DMS 273 (cell line): ENCODE measurements around the gene MREG.

Experiments used
- DNase-seq: peaks from one replicate; lab custom pipeline; 2025; ENCODE audit not compliant: unreplicated experiment; lab: John Stamatoyannopoulos, UW

MREG gene

GRCh38 chr2:216013080-216013909, at the start of gene MREG:
Gene MREG (minus strand): TSS chr2:216013551. CDS start chr2:216013327, 224 bp downstream.
- peak; percentile 96 for DNase-seq

- DNase-seq = no peak
Measured at GRCh38 chr2:216059233-216059834, 46.0 kb upstream of the MREG start.

- no peak for DNase-seq
Measured at GRCh38 chr2:216057688-216058193, 44.4 kb upstream of the MREG start.

- no peak for DNase-seq
Measured at GRCh38 chr2:216056739-216057138, 43.4 kb upstream of the MREG start.

- no peak for DNase-seq
Measured at GRCh38 chr2:216055680-216056079, 42.3 kb upstream of the MREG start.

GRCh38 chr2:216052420-216052819, 39.1 kb upstream of the MREG start:
- no peak for DNase-seq

- no peak for DNase-seq
Measured at GRCh38 chr2:216051350-216051749, 38.0 kb upstream of the MREG start.

GRCh38 chr2:216049452-216049851, 36.1 kb upstream of the MREG start:
- no peak for DNase-seq

GRCh38 chr2:216047397-216047796, 34.0 kb upstream of the MREG start:
- no peak for DNase-seq

GRCh38 chr2:216044883-216045486, 31.6 kb upstream of the MREG start:
- no peak for DNase-seq

GRCh38 chr2:216043949-216044348, 30.6 kb upstream of the MREG start:
- no peak for DNase-seq

GRCh38 chr2:216041438-216041837, 28.1 kb upstream of the MREG start:
- DNase-seq = no peak

- DNase-seq = no peak
Measured at GRCh38 chr2:216039918-216040317, 26.6 kb upstream of the MREG start.

- peak; percentile 83 for DNase-seq
Measured at GRCh38 chr2:216034065-216034464, 20.7 kb upstream of the MREG start.

GRCh38 chr2:216033403-216033802, 20.1 kb upstream of the MREG start:
- DNase-seq = no peak

- no peak for DNase-seq
Measured at GRCh38 chr2:216031960-216032689, 18.8 kb upstream of the MREG start.

- no peak for DNase-seq
Measured at GRCh38 chr2:216030216-216030615, 16.9 kb upstream of the MREG start.

GRCh38 chr2:216029416-216030129, 16.2 kb upstream of the MREG start:
- no peak for DNase-seq

- no peak for DNase-seq
Measured at GRCh38 chr2:216024779-216025336, 11.5 kb upstream of the MREG start.

GRCh38 chr2:216023055-216023648, 9.8 kb upstream of the MREG start:
- peak; percentile 81 for DNase-seq
